ENCODE results near the gene NGFR. TPM values are rescaled to one million over a fixed set of nuclear protein-coding genes. Genes with fewer than 3 reads are reported as not detected.

Gene NGFR
- total and polyA plus RNA-seq, 3 experiments from 2014 or later, result 0.07 to 0.37 (median 0.15) TPM

DNA sequence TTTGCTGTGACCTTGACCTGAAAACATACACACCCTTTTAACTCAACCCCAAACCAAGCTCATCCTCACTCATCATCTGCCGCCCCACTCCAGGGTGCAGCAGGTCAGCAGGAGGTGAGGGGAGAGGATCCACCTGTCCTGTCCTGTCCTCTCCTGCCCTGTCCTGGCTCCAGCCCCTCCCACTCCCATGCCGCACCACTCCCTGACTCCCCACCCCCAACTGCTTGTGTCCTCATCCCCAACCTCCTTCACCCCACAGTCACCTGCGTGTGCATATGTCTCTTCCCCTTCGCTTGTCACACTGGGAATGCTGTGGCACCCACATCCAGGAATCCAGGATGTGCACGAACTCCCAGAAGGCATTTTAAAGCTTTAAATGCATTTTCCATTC lies 15.6 kb downstream of the NGFR start:
- no peaks in the 10 kb centered on the region for H3K4me1 ChIP-seq (ENCODE audit: insufficient read depth, low read length)
- no peaks in the 10 kb centered on the region for H3K4me1 Mint-ChIP-seq
- H3K27me3 ChIP-seq (ENCODE audit: insufficient read depth, low read length, poor library complexity, severe bottlenecking), result peaks cover 8% of the 10 kb centered on the region
- no peak overlapping the region for H3K4me3 Mint-ChIP-seq
- peaks cover 13 to 43% of the 10 kb centered on the region in 2 donors for H3K27me3 Mint-ChIP-seq
- H3K36me3 Mint-ChIP-seq, result no peaks in the 10 kb centered on the region
- H3K27ac Mint-ChIP-seq, result no peak overlapping the region
- no peak overlapping the region for H3K27ac ChIP-seq (ENCODE audit: low read depth, low read length)
- ChIA-PET POLR2A (no interaction called here), CTCF (no interaction called here)
- no peak overlapping the region for H3K4me3 ChIP-seq (ENCODE audit: low read length)
- no peaks in the 10 kb centered on the region for H3K36me3 ChIP-seq (ENCODE audit: insufficient read depth, low read length)
- no peak for DNase-seq
- no peaks in the 10 kb centered on the region for H3K9me3 Mint-ChIP-seq
- no peaks in the 10 kb centered on the region for H3K9me3 ChIP-seq (ENCODE audit: low read length)

GRCh38 chr17:49511810-49512209 lies 16.7 kb downstream of the NGFR start:
- Histone ChIP-seq H3K36me3 (ENCODE audit: insufficient read depth, low read length) (no peaks in the 10 kb centered on the region), H3K27me3 (ENCODE audit: insufficient read depth, low read length, poor library complexity, severe bottlenecking) (peaks cover 8% of the 10 kb centered on the region), H3K4me1 (ENCODE audit: insufficient read depth, low read length) (no peaks in the 10 kb centered on the region), H3K27ac (ENCODE audit: low read depth, low read length) (no peak overlapping the region), H3K9me3 (ENCODE audit: low read length) (no peaks in the 10 kb centered on the region), H3K4me3 (ENCODE audit: low read length) (no peak overlapping the region)
- no peaks in the 10 kb centered on the region for H3K36me3 Mint-ChIP-seq
- H3K4me1 Mint-ChIP-seq, result no peaks in the 10 kb centered on the region
- H3K27me3 Mint-ChIP-seq, result peaks cover 13 to 36% of the 10 kb centered on the region in 2 donors
- ChIA-PET CTCF (interaction anchor here (1.2 to 1.7 kb wide), 2 partner anchors 14 to 15 kb away, joined by 3 to 7 read pairs; no protein-coding TSS in a partner anchor), POLR2A (no interaction called here)
- peak in 1 of 5 donors; percentile 35 for DNase-seq
- no peak overlapping the region for H3K27ac Mint-ChIP-seq
- H3K4me3 Mint-ChIP-seq, result no peak overlapping the region
- H3K9me3 Mint-ChIP-seq, result no peaks in the 10 kb centered on the region

- peak in 1 of 5 donors; percentile 35 for DNase-seq
- Mint-ChIP-seq H3K27me3 (peaks cover 11 to 30% of the 10 kb centered on the region in 2 donors), H3K36me3 (no peaks in the 10 kb centered on the region), H3K9me3 (no peaks in the 10 kb centered on the region), H3K4me3 (no peak overlapping the region), H3K27ac (no peak overlapping the region), H3K4me1 (no peaks in the 10 kb centered on the region)
- Histone ChIP-seq H3K9me3 (ENCODE audit: low read length) (no peaks in the 10 kb centered on the region), H3K4me3 (ENCODE audit: low read length) (no peak overlapping the region), H3K4me1 (ENCODE audit: insufficient read depth, low read length) (no peaks in the 10 kb centered on the region), H3K36me3 (ENCODE audit: insufficient read depth, low read length) (no peaks in the 10 kb centered on the region), H3K27ac (ENCODE audit: low read depth, low read length) (no peak overlapping the region), H3K27me3 (ENCODE audit: insufficient read depth, low read length, poor library complexity, severe bottlenecking) (peaks cover 8% of the 10 kb centered on the region)
- ChIA-PET POLR2A (no interaction called here), CTCF (interaction anchor here (1.2 to 1.7 kb wide), 2 partner anchors 15 to 16 kb away, joined by 3 to 7 read pairs; no protein-coding TSS in a partner anchor)
Measured at GRCh38 chr17:49512296-49513043, 17.4 kb downstream of the NGFR start.

DNA sequence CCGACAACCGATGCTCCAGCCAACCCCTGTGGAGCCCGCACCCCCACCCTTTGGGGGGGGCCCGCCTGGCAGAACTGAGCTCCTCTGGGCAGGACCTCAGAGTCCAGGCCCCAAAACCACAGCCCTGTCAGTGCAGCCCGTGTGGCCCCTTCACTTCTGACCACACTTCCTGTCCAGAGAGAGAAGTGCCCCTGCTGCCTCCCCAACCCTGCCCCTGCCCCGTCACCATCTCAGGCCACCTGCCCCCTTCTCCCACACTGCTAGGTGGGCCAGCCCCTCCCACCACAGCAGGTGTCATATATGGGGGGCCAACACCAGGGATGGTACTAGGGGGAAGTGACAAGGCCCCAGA lies 17.9 kb downstream of the NGFR start:
- Mint-ChIP-seq H3K4me3 (no peak overlapping the region), H3K36me3 (no peaks in the 10 kb centered on the region), H3K4me1 (no peaks in the 10 kb centered on the region), H3K27me3 (peaks cover 11 to 24% of the 10 kb centered on the region in 2 donors), H3K27ac (no peak overlapping the region), H3K9me3 (no peaks in the 10 kb centered on the region)
- no peak for DNase-seq
- no peaks in the 10 kb centered on the region for H3K36me3 ChIP-seq (ENCODE audit: insufficient read depth, low read length)
- POLR2A ChIA-PET, result no interaction called here
- no peak overlapping the region for H3K4me3 ChIP-seq (ENCODE audit: low read length)
- CTCF ChIA-PET, result no interaction called here
- no peak overlapping the region for H3K27ac ChIP-seq (ENCODE audit: low read depth, low read length)
- H3K9me3 ChIP-seq (ENCODE audit: low read length), result no peaks in the 10 kb centered on the region
- no peaks in the 10 kb centered on the region for H3K4me1 ChIP-seq (ENCODE audit: insufficient read depth, low read length)
- H3K27me3 ChIP-seq (ENCODE audit: insufficient read depth, low read length, poor library complexity, severe bottlenecking), result peaks cover 8% of the 10 kb centered on the region

- Histone ChIP-seq H3K9me3 (ENCODE audit: low read length) (no peaks in the 10 kb centered on the region), H3K4me3 (ENCODE audit: low read length) (no peak overlapping the region), H3K27ac (ENCODE audit: low read depth, low read length) (no peak overlapping the region), H3K27me3 (ENCODE audit: insufficient read depth, low read length, poor library complexity, severe bottlenecking) (peaks cover 8% of the 10 kb centered on the region), H3K4me1 (ENCODE audit: insufficient read depth, low read length) (no peaks in the 10 kb centered on the region), H3K36me3 (ENCODE audit: insufficient read depth, low read length) (no peaks in the 10 kb centered on the region)
- POLR2A ChIA-PET, result no interaction called here
- H3K4me1 Mint-ChIP-seq, result no peaks in the 10 kb centered on the region
- H3K36me3 Mint-ChIP-seq, result no peaks in the 10 kb centered on the region
- no peak overlapping the region for H3K4me3 Mint-ChIP-seq
- CTCF ChIA-PET, result no interaction called here
- peak in 1 of 5 donors; percentile 32 for DNase-seq
- no peaks in the 10 kb centered on the region for H3K9me3 Mint-ChIP-seq
- H3K27ac Mint-ChIP-seq, result no peak overlapping the region
- peaks cover 12 to 19% of the 10 kb centered on the region in 2 donors for H3K27me3 Mint-ChIP-seq
Measured at GRCh38 chr17:49513641-49514040, 18.5 kb downstream of the NGFR start.

DNA sequence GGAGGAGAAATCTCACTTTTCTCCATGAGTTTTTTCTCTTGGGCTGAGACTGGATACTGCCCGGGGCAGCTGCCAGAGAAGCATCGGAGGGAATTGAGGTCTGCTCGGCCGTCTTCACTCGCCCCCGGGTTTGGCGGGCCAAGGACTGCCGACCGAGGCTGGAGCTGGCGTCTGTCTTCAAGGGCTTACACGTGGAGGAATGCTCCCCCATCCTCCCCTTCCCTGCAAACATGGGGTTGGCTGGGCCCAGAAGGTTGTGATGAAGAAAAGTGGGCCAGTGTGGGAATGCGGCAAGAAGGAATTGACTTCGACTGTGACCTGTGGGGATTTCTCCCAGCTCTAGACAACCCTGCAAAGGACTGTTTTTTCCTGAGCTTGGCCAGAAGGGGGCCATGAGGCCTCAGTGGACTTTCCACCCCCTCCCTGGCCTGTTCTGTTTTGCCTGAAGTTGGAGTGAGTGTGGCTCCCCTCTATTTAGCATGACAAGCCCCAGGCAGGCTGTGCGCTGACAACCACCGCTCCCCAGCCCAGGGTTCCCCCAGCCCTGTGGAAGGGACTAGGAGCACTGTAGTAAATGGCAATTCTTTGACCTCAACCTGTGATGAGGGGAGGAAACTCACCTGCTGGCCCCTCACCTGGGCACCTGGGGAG lies 19.1 kb downstream of the NGFR start:
- no peaks in the 10 kb centered on the region for H3K4me1 ChIP-seq (ENCODE audit: insufficient read depth, low read length)
- peaks cover 3% of the 10 kb centered on the region for H3K27me3 ChIP-seq (ENCODE audit: insufficient read depth, low read length, poor library complexity, severe bottlenecking)
- ChIA-PET POLR2A (no interaction called here), CTCF (no interaction called here)
- Mint-ChIP-seq H3K27me3 (peaks cover 12 to 15% of the 10 kb centered on the region in 2 donors), H3K36me3 (no peaks in the 10 kb centered on the region), H3K4me3 (no peak overlapping the region), H3K4me1 (no peaks in the 10 kb centered on the region), H3K27ac (no peak overlapping the region), H3K9me3 (no peaks in the 10 kb centered on the region)
- H3K9me3 ChIP-seq (ENCODE audit: low read length), result no peaks in the 10 kb centered on the region
- no peak for DNase-seq
- no peak overlapping the region for H3K27ac ChIP-seq (ENCODE audit: low read depth, low read length)
- H3K4me3 ChIP-seq (ENCODE audit: low read length), result no peak overlapping the region
- no peaks in the 10 kb centered on the region for H3K36me3 ChIP-seq (ENCODE audit: insufficient read depth, low read length)

DNA sequence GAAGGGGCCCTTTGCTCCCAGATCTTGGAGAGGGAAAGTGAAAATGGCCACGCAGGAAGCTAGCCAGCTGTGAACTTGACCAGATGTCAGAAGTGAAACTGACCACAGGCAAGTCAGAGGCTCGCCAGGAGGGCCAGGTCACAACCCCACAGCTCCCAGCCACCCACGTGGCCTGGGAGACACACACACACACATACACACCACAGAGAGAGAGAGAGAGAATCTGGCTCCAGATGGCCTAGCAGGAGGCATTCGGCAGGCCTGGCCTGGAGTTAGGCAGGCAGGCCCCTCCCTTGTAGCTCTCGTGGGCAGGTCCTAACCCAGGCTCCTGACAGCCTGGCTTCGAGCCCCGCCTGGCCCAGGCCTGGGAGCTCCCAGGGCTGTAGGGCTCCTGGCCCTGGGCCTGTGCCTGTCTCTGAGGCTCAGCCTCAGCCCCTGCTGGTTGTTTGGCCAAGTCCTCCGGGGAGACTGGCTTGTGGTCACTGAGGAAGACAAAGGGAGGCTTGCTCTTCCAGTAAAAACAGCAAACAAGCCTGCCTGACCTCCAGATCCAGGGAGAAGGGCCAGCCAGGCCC lies 20.2 kb downstream of the NGFR start:
- Mint-ChIP-seq H3K27me3 (peaks cover 6 to 10% of the 10 kb centered on the region in 2 donors), H3K4me1 (no peaks in the 10 kb centered on the region), H3K9me3 (no peaks in the 10 kb centered on the region), H3K36me3 (no peaks in the 10 kb centered on the region), H3K4me3 (no peak overlapping the region), H3K27ac (peak overlapping the region in 1 of 8 donors; percentile 4)
- Histone ChIP-seq H3K4me3 (ENCODE audit: low read length) (no peak overlapping the region), H3K36me3 (ENCODE audit: insufficient read depth, low read length) (no peaks in the 10 kb centered on the region), H3K27ac (ENCODE audit: low read depth, low read length) (no peak overlapping the region), H3K27me3 (ENCODE audit: insufficient read depth, low read length, poor library complexity, severe bottlenecking) (no peaks in the 10 kb centered on the region), H3K4me1 (ENCODE audit: insufficient read depth, low read length) (no peaks in the 10 kb centered on the region), H3K9me3 (ENCODE audit: low read length) (no peaks in the 10 kb centered on the region)
- no peak for DNase-seq
- POLR2A ChIA-PET, result no interaction called here
- CTCF ChIA-PET, result no interaction called here

DNA sequence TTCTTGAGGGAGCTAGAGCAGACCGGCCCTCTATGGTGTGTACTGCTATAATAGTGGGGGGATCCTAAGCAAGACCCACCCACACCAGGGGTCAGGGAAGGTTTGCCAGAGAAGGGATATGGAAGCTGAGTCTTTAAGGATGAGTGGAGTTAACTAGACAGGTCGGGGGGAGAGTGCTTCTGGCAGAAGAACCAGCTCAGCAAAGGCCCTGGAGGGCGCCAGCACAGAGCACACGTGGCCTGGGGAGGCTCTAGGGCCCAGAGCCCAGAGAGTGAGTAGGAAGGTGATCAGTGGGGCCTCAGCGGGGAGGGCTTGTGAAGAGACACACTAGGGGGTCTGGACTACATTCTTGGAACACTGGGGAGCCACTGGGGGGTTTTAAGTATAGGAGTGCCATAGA lies 21.1 kb downstream of the NGFR start:
- ChIA-PET POLR2A (no interaction called here), CTCF (interaction anchor here (1.1 kb wide), 1 partner anchor 41 kb away, joined by 3 read pairs; no protein-coding TSS in a partner anchor)
- no peak overlapping the region for H3K4me3 Mint-ChIP-seq
- Histone ChIP-seq H3K9me3 (ENCODE audit: low read length) (no peaks in the 10 kb centered on the region), H3K27me3 (ENCODE audit: insufficient read depth, low read length, poor library complexity, severe bottlenecking) (no peaks in the 10 kb centered on the region), H3K36me3 (ENCODE audit: insufficient read depth, low read length) (no peaks in the 10 kb centered on the region), H3K27ac (ENCODE audit: low read depth, low read length) (no peak overlapping the region), H3K4me3 (ENCODE audit: low read length) (no peak overlapping the region), H3K4me1 (ENCODE audit: insufficient read depth, low read length) (no peaks in the 10 kb centered on the region)
- no peaks in the 10 kb centered on the region for H3K36me3 Mint-ChIP-seq
- H3K4me1 Mint-ChIP-seq, result no peaks in the 10 kb centered on the region
- H3K9me3 Mint-ChIP-seq, result no peaks in the 10 kb centered on the region
- DNase-seq, result no peak
- peak overlapping the region in 2 of 8 donors; percentile 9 to 49 for H3K27ac Mint-ChIP-seq
- H3K27me3 Mint-ChIP-seq, result peaks cover 6 to 13% of the 10 kb centered on the region in 2 donors

Measured in CD8-positive, alpha-beta memory T cell (primary cell).